Measurements from ENCODE around the gene DARS1.

GRCh38 chr2:135898234-135898786 lies 87.1 kb downstream of the DARS1 start:
- TF ChIP-seq CTCF (IDR thresholded peaks at IDR 0.05): no peak
- TF ChIP-seq EP300 (IDR thresholded peaks at IDR 0.05): no peak

All from tibial nerve (tissue), 4 donors.